ENCODE measurements around the gene LHX3.
A peak's percentile ranks its signal among the peaks of the same experiment; 100 is the strongest.

Gene LHX3

DNA sequence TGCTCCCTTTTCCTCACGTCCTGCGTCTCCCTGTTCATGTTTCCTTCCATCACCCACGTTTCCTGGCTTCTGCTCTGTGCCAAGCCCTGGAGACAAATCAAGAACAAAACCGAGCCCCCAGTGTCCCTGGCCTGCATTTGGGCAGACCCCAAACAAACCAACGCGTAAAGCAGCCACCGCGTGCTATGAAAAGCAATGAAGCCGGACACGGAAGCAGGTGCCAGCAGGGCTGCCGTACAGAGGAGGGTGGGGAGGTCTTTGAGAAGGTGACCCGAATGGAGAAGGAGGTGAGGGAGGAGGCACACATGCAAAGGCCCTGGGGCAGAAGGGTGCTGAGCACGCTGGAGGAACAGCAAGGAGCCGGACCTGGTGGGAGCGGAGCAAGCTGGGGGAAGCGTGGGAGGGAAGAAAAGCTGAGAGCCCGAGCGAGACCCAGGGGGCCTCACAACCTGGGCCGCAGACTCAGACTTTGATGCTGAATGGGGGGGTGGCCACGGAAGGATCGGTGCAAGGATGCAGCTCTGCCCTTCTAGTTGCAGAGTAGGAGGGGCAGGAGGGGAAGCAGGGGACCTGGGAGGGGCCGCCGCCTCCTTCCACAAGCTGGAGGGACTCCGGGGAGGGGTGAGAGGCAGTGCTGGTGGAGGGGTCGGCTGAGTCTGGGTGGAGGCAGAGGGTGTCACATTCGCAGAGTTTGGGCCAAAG is 42.1 kb upstream of the LHX3 start:
- no peak for TF ChIP-seq TAF1 (IDR thresholded peaks at IDR 0.05; ENCODE audit: low read depth)
- TF ChIP-seq TCF12 (IDR thresholded peaks at IDR 0.05; ENCODE audit: low read depth) = no peak
- no peak for TF ChIP-seq NFIC (IDR thresholded peaks at IDR 0.05)
- no peak for TF ChIP-seq TEAD4 (IDR thresholded peaks at IDR 0.05)
- no peak for TF ChIP-seq CEBPB (IDR thresholded peaks at IDR 0.05)
- TF ChIP-seq, protein P1, sequence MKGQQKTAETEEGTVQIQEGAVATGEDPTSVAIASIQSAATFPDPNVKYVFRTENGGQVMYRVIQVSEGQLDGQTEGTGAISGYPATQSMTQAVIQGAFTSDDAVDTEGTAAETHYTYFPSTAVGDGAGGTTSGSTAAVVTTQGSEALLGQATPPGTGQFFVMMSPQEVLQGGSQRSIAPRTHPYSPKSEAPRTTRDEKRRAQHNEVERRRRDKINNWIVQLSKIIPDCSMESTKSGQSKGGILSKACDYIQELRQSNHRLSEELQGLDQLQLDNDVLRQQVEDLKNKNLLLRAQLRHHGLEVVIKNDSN (IDR thresholded peaks at IDR 0.05) = no peak
- no peak for TF ChIP-seq REST (IDR thresholded peaks at IDR 0.05; ENCODE audit: low read depth)
- TF ChIP-seq EGR1 (IDR thresholded peaks at IDR 0.05) = no peak
- TF ChIP-seq RAD21 (IDR thresholded peaks at IDR 0.05; ENCODE audit: low read depth) = no peak
- TF ChIP-seq, protein P2, sequence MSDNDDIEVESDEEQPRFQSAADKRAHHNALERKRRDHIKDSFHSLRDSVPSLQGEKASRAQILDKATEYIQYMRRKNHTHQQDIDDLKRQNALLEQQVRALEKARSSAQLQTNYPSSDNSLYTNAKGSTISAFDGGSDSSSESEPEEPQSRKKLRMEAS (IDR thresholded peaks at IDR 0.05) = no peak
- no peak for TF ChIP-seq ZBTB7A (IDR thresholded peaks at IDR 0.05; ENCODE audit: low read depth)
- TF ChIP-seq CREB1 (IDR thresholded peaks at IDR 0.05; ENCODE audit: low read depth) = no peak
- TF ChIP-seq FOXM1 (IDR thresholded peaks at IDR 0.05; ENCODE audit: borderline replicate concordance, low read depth) = no peak
- TF ChIP-seq EP300 (IDR thresholded peaks at IDR 0.05; ENCODE audit: borderline replicate concordance) = no peak
- TF ChIP-seq YY1 (IDR thresholded peaks at IDR 0.05; ENCODE audit: low read depth) = no peak

GRCh38 chr9:136245219-136246150 is 40.6 kb upstream of the LHX3 start, which contains the start of gene QSOX2:
QSOX2 (minus strand) TSS chr9:136245812; CDS start chr9:136245803, 9 bp downstream.
- TF ChIP-seq EGR1 (IDR thresholded peaks at IDR 0.05) = 0 out of 2 replicates have a peak, but pooled peaks have one; percentile 47
- no peak for TF ChIP-seq RAD21 (IDR thresholded peaks at IDR 0.05; ENCODE audit: low read depth)
- TF ChIP-seq TEAD4 (IDR thresholded peaks at IDR 0.05) = no peak
- peak; percentile 88 for TF ChIP-seq ZBTB7A (IDR thresholded peaks at IDR 0.05; ENCODE audit: low read depth)
- TF ChIP-seq TAF1 (IDR thresholded peaks at IDR 0.05; ENCODE audit: low read depth) = peak; percentile 89
- TF ChIP-seq, protein P1 (IDR thresholded peaks at IDR 0.05) = peak; percentile 91
- TF ChIP-seq CEBPB (IDR thresholded peaks at IDR 0.05) = no peak
- peak; percentile 84 for TF ChIP-seq REST (IDR thresholded peaks at IDR 0.05; ENCODE audit: low read depth)
- TF ChIP-seq, protein P2 (IDR thresholded peaks at IDR 0.05) = peak; percentile 95
- TF ChIP-seq YY1 (IDR thresholded peaks at IDR 0.05; ENCODE audit: low read depth) = peak; percentile 93

- TF ChIP-seq YY1 (IDR thresholded peaks at IDR 0.05; ENCODE audit: low read depth) = no peak
- TF ChIP-seq NFIC (IDR thresholded peaks at IDR 0.05) = no peak
- TF ChIP-seq REST (IDR thresholded peaks at IDR 0.05; ENCODE audit: low read depth) = no peak
- TF ChIP-seq, protein P2 (IDR thresholded peaks at IDR 0.05) = no peak
- TF ChIP-seq FOXM1 (IDR thresholded peaks at IDR 0.05; ENCODE audit: borderline replicate concordance, low read depth) = no peak
Measured at GRCh38 chr9:136244969-136245218, 40.0 kb upstream of the LHX3 start.

All from Ishikawa (cell line).